ENCODE results near the gene PDE4B.

GRCh38 chr1:66183400-66183799 lies 390.7 kb downstream of the PDE4B start:
- TF ChIP-seq CTCF (IDR thresholded peaks at IDR 0.05) (no peak), POLR2A (IDR thresholded peaks at IDR 0.05) (no peak)

Measured in vagina (tissue), 2 donors.